Measurements from ENCODE around the gene ZMYND19.
A peak's percentile ranks its signal among the peaks of the same experiment; 100 is the strongest.

The ZMYND19 gene

GRCh38 chr9:137607141-137607857, 17.0 kb upstream of the ZMYND19 start:
- Histone ChIP-seq H3K27me3 (ENCODE audit: insufficient read depth, poor library complexity, severe bottlenecking) (no peaks in the 10 kb centered on the region), H3K27ac (replicated peaks) (peak overlapping the region; percentile 87), H3K4me3 (replicated peaks; ENCODE audit: insufficient read depth, low read length) (peak overlapping the region; percentile 80)
- DNase-seq (ENCODE audit: low read depth in 1 of 2, low spot score in 1 of 2), result peak in 1 of 2 experiments; percentile 52
- TF ChIP-seq SPI1 (IDR thresholded peaks at IDR 0.05; ENCODE audit: borderline replicate concordance, low read depth), result no peak
- TF ChIP-seq POLR2AphosphoS5 (IDR thresholded peaks at IDR 0.05; ENCODE audit: low read depth), result no peak
- TF ChIP-seq CTCF (IDR thresholded peaks at IDR 0.05; ENCODE audit: insufficient read depth, low read length), result no peak
- no peak for TF ChIP-seq GABPA (IDR thresholded peaks at IDR 0.05; ENCODE audit: low read depth)
- no peak for TF ChIP-seq REST (IDR thresholded peaks at IDR 0.05; ENCODE audit: insufficient replicate concordance, low read depth)

- TF ChIP-seq POLR2AphosphoS5 (IDR thresholded peaks at IDR 0.05; ENCODE audit: low read depth), result no peak
- TF ChIP-seq REST (IDR thresholded peaks at IDR 0.05; ENCODE audit: insufficient replicate concordance, low read depth), result no peak
- TF ChIP-seq SPI1 (IDR thresholded peaks at IDR 0.05; ENCODE audit: borderline replicate concordance, low read depth), result no peak
- TF ChIP-seq GABPA (IDR thresholded peaks at IDR 0.05; ENCODE audit: low read depth), result no peak
- no peak for TF ChIP-seq CTCF (IDR thresholded peaks at IDR 0.05; ENCODE audit: insufficient read depth, low read length)
- peak overlapping the region; percentile 87 for H3K27ac ChIP-seq (replicated peaks)
- no peak for DNase-seq (ENCODE audit: low read depth in 1 of 2, low spot score in 1 of 2)
Measured at GRCh38 chr9:137606734-137607138, 16.4 kb upstream of the ZMYND19 start.

GRCh38 chr9:137606005-137606621, 15.8 kb upstream of the ZMYND19 start:
- no peaks in the 10 kb centered on the region for H3K27me3 ChIP-seq (ENCODE audit: insufficient read depth, poor library complexity, severe bottlenecking)
- H3K4me3 ChIP-seq (replicated peaks; ENCODE audit: insufficient read depth, low read length), result peak overlapping the region; percentile 80
- peak overlapping the region; percentile 87 for H3K27ac ChIP-seq (replicated peaks)
- no peak; the same call in 1 of the 2 replicates for TF ChIP-seq POLR2AphosphoS5 (IDR thresholded peaks at IDR 0.05; ENCODE audit: low read depth)
- TF ChIP-seq GABPA (IDR thresholded peaks at IDR 0.05; ENCODE audit: low read depth), result no peak
- no peak for TF ChIP-seq SPI1 (IDR thresholded peaks at IDR 0.05; ENCODE audit: borderline replicate concordance, low read depth)
- peak; percentile 4 for TF ChIP-seq REST (IDR thresholded peaks at IDR 0.05; ENCODE audit: insufficient replicate concordance, low read depth)
- DNase-seq (ENCODE audit: low read depth in 1 of 2, low spot score in 1 of 2), result no peak

More at GRCh38 chr9:137606734-137607138, 16.4 kb upstream of the ZMYND19 start:
- H3K4me3 ChIP-seq (replicated peaks; ENCODE audit: insufficient read depth, low read length), result peak overlapping the region; percentile 80
- H3K27me3 ChIP-seq (ENCODE audit: insufficient read depth, poor library complexity, severe bottlenecking), result no peaks in the 10 kb centered on the region
